CD8-positive, alpha-beta memory T cell (primary cell): ENCODE results near the gene STXBP3. TPM values are rescaled to one million over a fixed set of nuclear protein-coding genes. Genes with fewer than 3 reads are reported as not detected.

ENCODE experiments used
- CTCF ChIA-PET: fragments of 350-600 bp; sonication (Branson Sonifier 250); formaldehyde crosslinking; loops from one replicate; lab custom pipeline; 2021; ENCODE audit warnings: antibody characterized with exemption; lab: Charles Lee
- POLR2A ChIA-PET: fragments of 350-600 bp; sonication (Branson Sonifier 250); formaldehyde crosslinking; loops from one replicate; lab custom pipeline; 2021; ENCODE audit warnings: antibody characterized with exemption; lab: Charles Lee
- DNase-seq, 5 donors: peaks; one replicate each; pipeline versions ENCODE4 v3.0.0 to v3.0.0-alpha.2; 2020 to 2022; ENCODE audit warnings: mixed read lengths in 1 of 5
- H3K27ac ChIP-seq: one replicate; pipeline ENCODE4 v1.7.0; 2013; ENCODE audit warnings: low read depth, mild to moderate bottlenecking, low read length, moderate library complexity
- H3K27me3 ChIP-seq: 2 replicates; pipeline ENCODE4 v1.7.0; 2013; ENCODE audit warnings: low read length, mild to moderate bottlenecking; ENCODE audit not compliant: insufficient read depth, poor library complexity, severe bottlenecking
- H3K36me3 ChIP-seq: 2 replicates; pipeline ENCODE4 v1.7.0; 2013; ENCODE audit warnings: mild to moderate bottlenecking, low read length, moderate library complexity; ENCODE audit not compliant: insufficient read depth
- H3K4me1 ChIP-seq: 2 replicates; pipeline ENCODE4 v1.7.0; 2013; ENCODE audit warnings: mild to moderate bottlenecking, low read length, moderate library complexity; ENCODE audit not compliant: insufficient read depth
- H3K4me3 ChIP-seq: 2 replicates; pipeline ENCODE4 v1.7.0; 2013; ENCODE audit warnings: mild to moderate bottlenecking, low read length
- H3K9me3 ChIP-seq: 2 replicates; pipeline ENCODE4 v1.7.0; 2013; ENCODE audit warnings: mild to moderate bottlenecking, low read length
- H3K27ac Mint-ChIP-seq, 8 donors: one replicate each; pipeline ENCODE4 v1.8.0; 2020 to 2021; ENCODE audit warnings: mixed read lengths in 8 of 8, mild to moderate bottlenecking in 6 of 8, inconsistent platforms in 3 of 8, moderate library complexity in 3 of 8
- H3K27me3 Mint-ChIP-seq, 2 donors: one replicate each; pipeline ENCODE4 v1.8.0; 2020 to 2021; ENCODE audit warnings: mixed read lengths in 2 of 2, mild to moderate bottlenecking in 1 of 2, moderate library complexity in 1 of 2
- H3K36me3 Mint-ChIP-seq, 3 donors: one replicate each; pipeline ENCODE4 v1.8.0; 2020 to 2021; ENCODE audit warnings: mixed read lengths in 3 of 3, inconsistent platforms in 1 of 3, mild to moderate bottlenecking in 1 of 3
- H3K4me1 Mint-ChIP-seq, 3 donors: one replicate each; pipeline ENCODE4 v1.8.0; 2020 to 2021; ENCODE audit warnings: mixed read lengths in 3 of 3, inconsistent platforms in 1 of 3, mild to moderate bottlenecking in 1 of 3
- H3K4me3 Mint-ChIP-seq, 7 donors: one replicate each; pipeline ENCODE4 v1.8.0; 2020 to 2021; ENCODE audit warnings: mixed read lengths in 7 of 7, mild to moderate bottlenecking in 6 of 7, moderate library complexity in 4 of 7, inconsistent platforms in 2 of 7
- H3K9me3 Mint-ChIP-seq, 5 donors: one replicate each; pipeline ENCODE4 v1.8.0; 2020 to 2022; ENCODE audit warnings: mixed read lengths in 5 of 5, mild to moderate bottlenecking in 3 of 5, moderate library complexity in 2 of 5, inconsistent platforms in 1 of 5
- polyA plus RNA-seq: library from polyadenylated mRNA; unstranded; fragments of 300-500 nt; fragmentation: Illumina TruSeq; gene quantifications from one replicate; pipeline ENCODE4 v1.2.3, GENCODE V29; 2021
- total RNA-seq, 2 experiments: library from RNA; stranded (reverse); gene quantifications; one replicate each; pipeline ENCODE4 v1.2.3, GENCODE V29; 2021

Gene STXBP3
- total and polyA plus RNA-seq, 3 experiments from 2014 or later = 43.2 to 54.8 (median 43.3) TPM

GRCh38 chr1:108814343-108815125 lies 68.1 kb downstream of the STXBP3 start:
- no peak overlapping the region for H3K4me3 Mint-ChIP-seq
- H3K27ac ChIP-seq = no peak overlapping the region
- H3K4me1 Mint-ChIP-seq = no peaks in the 10 kb centered on the region
- H3K27me3 Mint-ChIP-seq = peaks cover 1 to 11% of the 10 kb centered on the region in 2 donors
- ChIA-PET POLR2A (no interaction called here), CTCF (no interaction called here)
- H3K4me1 ChIP-seq = no peaks in the 10 kb centered on the region
- no peak for DNase-seq
- peaks cover 0 to 18% (median 1%) of the 10 kb centered on the region in 3 donors for H3K36me3 Mint-ChIP-seq
- no peak overlapping the region for H3K27ac Mint-ChIP-seq
- H3K4me3 ChIP-seq = no peak overlapping the region
- no peaks in the 10 kb centered on the region for H3K27me3 ChIP-seq
- H3K9me3 ChIP-seq = no peaks in the 10 kb centered on the region
- H3K9me3 Mint-ChIP-seq = no peaks in the 10 kb centered on the region
- H3K36me3 ChIP-seq = no peaks in the 10 kb centered on the region

DNA sequence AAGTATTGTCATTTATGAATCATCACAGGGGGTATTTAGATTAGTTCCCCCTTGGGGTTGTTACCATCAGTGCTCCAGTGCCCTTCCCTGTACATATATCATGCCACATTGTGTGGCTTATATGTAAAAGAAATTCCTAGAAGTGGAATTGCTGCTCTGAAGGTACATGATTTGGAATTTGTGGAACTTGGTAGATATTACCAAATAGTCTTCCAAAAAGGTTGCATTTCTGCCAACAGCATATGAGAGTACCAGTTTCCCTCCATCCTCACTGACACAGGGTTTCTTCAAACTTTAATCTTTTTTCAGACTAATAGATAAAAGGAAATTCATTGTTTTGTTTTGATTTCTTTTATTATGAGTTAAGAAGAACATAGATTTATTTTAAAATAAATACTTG lies 69.1 kb downstream of the STXBP3 start:
- Histone ChIP-seq H3K27ac (no peak overlapping the region), H3K9me3 (no peaks in the 10 kb centered on the region), H3K27me3 (no peaks in the 10 kb centered on the region), H3K36me3 (no peaks in the 10 kb centered on the region), H3K4me3 (no peak overlapping the region), H3K4me1 (no peaks in the 10 kb centered on the region)
- CTCF ChIA-PET = no interaction called here
- POLR2A ChIA-PET = no interaction called here
- peaks cover 1 to 17% of the 10 kb centered on the region in 2 donors for H3K27me3 Mint-ChIP-seq
- H3K4me1 Mint-ChIP-seq = no peaks in the 10 kb centered on the region
- H3K9me3 Mint-ChIP-seq = no peaks in the 10 kb centered on the region
- no peak overlapping the region for H3K4me3 Mint-ChIP-seq
- no peak overlapping the region for H3K27ac Mint-ChIP-seq
- H3K36me3 Mint-ChIP-seq = peaks cover 0 to 7% (median 0%) of the 10 kb centered on the region in 3 donors
- DNase-seq = no peak

- DNase-seq = no peak
- Mint-ChIP-seq H3K27me3 (peaks cover 1 to 18% of the 10 kb centered on the region in 2 donors), H3K9me3 (no peaks in the 10 kb centered on the region), H3K27ac (no peak overlapping the region), H3K4me3 (no peak overlapping the region), H3K36me3 (peaks cover 0 to 7% (median 0%) of the 10 kb centered on the region in 3 donors), H3K4me1 (no peaks in the 10 kb centered on the region)
- Histone ChIP-seq H3K36me3 (no peaks in the 10 kb centered on the region), H3K27me3 (no peaks in the 10 kb centered on the region), H3K4me1 (no peaks in the 10 kb centered on the region), H3K27ac (no peak overlapping the region), H3K9me3 (no peaks in the 10 kb centered on the region), H3K4me3 (no peak overlapping the region)
- ChIA-PET POLR2A (no interaction called here), CTCF (interaction anchor here (2.0 kb wide), 1 partner anchor 12 kb away, joined by 7 read pairs; no protein-coding TSS in a partner anchor)
Observed at GRCh38 chr1:108816049-108816893, 69.8 kb downstream of the STXBP3 start.

DNA sequence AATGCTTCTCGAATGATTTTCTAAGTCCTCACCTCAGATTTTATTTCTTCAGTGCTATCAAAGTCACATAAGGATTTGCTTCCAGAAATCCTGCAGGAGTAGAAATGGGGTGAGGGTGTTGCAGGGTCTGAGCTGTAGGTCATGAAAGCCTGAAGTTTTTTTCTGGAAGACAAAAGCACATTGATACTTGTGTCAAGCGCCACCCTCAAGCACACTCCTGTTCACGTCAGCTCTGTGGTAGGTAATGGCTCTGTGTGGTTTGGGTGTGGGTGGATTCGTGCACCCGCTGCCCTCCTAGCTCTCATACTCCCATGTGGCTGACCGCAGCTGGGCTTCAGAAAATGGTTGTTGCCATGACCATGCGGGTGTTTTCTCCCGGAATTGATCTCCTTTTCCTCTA lies 70.5 kb downstream of the STXBP3 start:
- H3K4me3 Mint-ChIP-seq = no peak overlapping the region
- peaks cover 0 to under 1% (median 0%) of the 10 kb centered on the region in 3 donors for H3K36me3 Mint-ChIP-seq
- ChIA-PET CTCF (interaction anchor here (2.0 kb wide), 1 partner anchor 11 kb away, joined by 7 read pairs; no protein-coding TSS in a partner anchor), POLR2A (no interaction called here)
- H3K4me1 Mint-ChIP-seq = no peaks in the 10 kb centered on the region
- H3K27ac Mint-ChIP-seq = no peak overlapping the region
- Histone ChIP-seq H3K27ac (no peak overlapping the region), H3K27me3 (no peaks in the 10 kb centered on the region), H3K9me3 (no peaks in the 10 kb centered on the region), H3K4me1 (no peaks in the 10 kb centered on the region), H3K4me3 (no peak overlapping the region), H3K36me3 (no peaks in the 10 kb centered on the region)
- H3K9me3 Mint-ChIP-seq = no peaks in the 10 kb centered on the region
- H3K27me3 Mint-ChIP-seq = peaks cover 1 to 25% of the 10 kb centered on the region in 2 donors
- DNase-seq = no peak

DNA sequence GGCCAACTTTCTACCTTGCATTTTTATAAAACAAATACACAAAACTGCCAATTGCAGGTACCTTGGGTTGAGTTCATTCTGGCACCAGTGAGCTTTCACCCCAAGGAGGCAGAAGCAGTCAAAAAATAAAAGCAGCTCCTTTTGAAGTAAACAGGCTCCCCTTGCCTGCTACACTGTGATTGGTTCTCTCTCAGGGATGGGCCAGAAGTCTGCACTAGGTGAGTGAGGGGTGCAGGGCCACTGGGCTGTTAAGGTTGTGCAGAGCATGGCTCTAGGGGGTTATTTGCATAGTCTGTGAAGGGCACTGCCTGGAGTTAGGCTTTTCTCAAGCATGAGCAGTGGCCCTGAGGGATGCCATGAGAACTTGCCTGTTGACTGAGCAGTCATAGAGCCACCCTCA lies 71.3 kb downstream of the STXBP3 start:
- Histone ChIP-seq H3K4me1 (no peaks in the 10 kb centered on the region), H3K4me3 (no peak overlapping the region), H3K27ac (no peak overlapping the region), H3K27me3 (no peaks in the 10 kb centered on the region), H3K9me3 (no peaks in the 10 kb centered on the region), H3K36me3 (no peaks in the 10 kb centered on the region)
- no peaks in the 10 kb centered on the region for H3K36me3 Mint-ChIP-seq
- no peaks in the 10 kb centered on the region for H3K9me3 Mint-ChIP-seq
- peaks cover 1 to 27% of the 10 kb centered on the region in 2 donors for H3K27me3 Mint-ChIP-seq
- no peaks in the 10 kb centered on the region for H3K4me1 Mint-ChIP-seq
- H3K27ac Mint-ChIP-seq = no peak overlapping the region
- H3K4me3 Mint-ChIP-seq = no peak overlapping the region
- CTCF ChIA-PET = interaction anchor here (2.0 kb wide), 1 partner anchor 10 kb away, joined by 7 read pairs; no protein-coding TSS in a partner anchor
- POLR2A ChIA-PET = no interaction called here
- no peak for DNase-seq

- CTCF ChIA-PET = interaction anchor here (2.2 kb wide), 1 partner anchor 9 kb away, joined by 13 read pairs; no protein-coding TSS in a partner anchor
- Histone ChIP-seq H3K9me3 (no peaks in the 10 kb centered on the region), H3K4me3 (no peak overlapping the region), H3K4me1 (no peaks in the 10 kb centered on the region), H3K27ac (no peak overlapping the region), H3K27me3 (no peaks in the 10 kb centered on the region), H3K36me3 (no peaks in the 10 kb centered on the region)
- no peak for DNase-seq
- peaks cover 2 to 27% of the 10 kb centered on the region in 2 donors for H3K27me3 Mint-ChIP-seq
- H3K36me3 Mint-ChIP-seq = no peaks in the 10 kb centered on the region
- peak overlapping the region in 1 of 8 donors; percentile 74 for H3K27ac Mint-ChIP-seq
- POLR2A ChIA-PET = no interaction called here
- no peaks in the 10 kb centered on the region for H3K9me3 Mint-ChIP-seq
- no peaks in the 10 kb centered on the region for H3K4me1 Mint-ChIP-seq
- no peak overlapping the region for H3K4me3 Mint-ChIP-seq
Observed at GRCh38 chr1:108819878-108820277, 73.4 kb downstream of the STXBP3 start.

- H3K27me3 ChIP-seq = no peaks in the 10 kb centered on the region
- CTCF ChIA-PET = no interaction called here
Observed at GRCh38 chr1:108823632-108824031, 77.2 kb downstream of the STXBP3 start.

DNA sequence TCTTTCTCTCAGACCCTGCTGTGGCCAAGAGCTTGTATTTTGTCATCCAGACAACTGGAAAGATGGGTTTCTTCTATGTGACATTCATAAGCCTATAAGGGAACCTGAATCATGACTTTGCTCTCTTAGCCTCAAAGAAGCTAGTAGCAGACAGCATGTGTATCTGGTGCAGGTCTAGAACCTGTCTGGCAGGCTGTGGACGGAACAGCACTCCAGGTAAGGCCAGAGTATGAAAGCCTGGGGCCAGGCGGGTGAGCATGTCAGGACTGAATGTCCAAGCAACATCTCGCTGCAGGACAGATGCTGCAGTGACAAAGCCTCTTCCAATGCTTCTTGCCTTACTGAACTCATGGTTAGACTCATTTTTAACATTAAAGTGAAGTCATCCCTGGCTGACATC lies 77.6 kb downstream of the STXBP3 start:
- H3K27me3 ChIP-seq = no peaks in the 10 kb centered on the region
- H3K27ac Mint-ChIP-seq = no peak overlapping the region
- H3K36me3 ChIP-seq = no peaks in the 10 kb centered on the region
- H3K9me3 Mint-ChIP-seq = no peaks in the 10 kb centered on the region
- H3K36me3 Mint-ChIP-seq = no peaks in the 10 kb centered on the region
- DNase-seq = no peak
- no peak overlapping the region for H3K27ac ChIP-seq
- H3K4me3 ChIP-seq = no peak overlapping the region
- no peaks in the 10 kb centered on the region for H3K4me1 Mint-ChIP-seq
- ChIA-PET CTCF (no interaction called here), POLR2A (no interaction called here)
- peaks cover 1 to 18% of the 10 kb centered on the region in 2 donors for H3K27me3 Mint-ChIP-seq
- H3K4me3 Mint-ChIP-seq = no peak overlapping the region
- no peaks in the 10 kb centered on the region for H3K9me3 ChIP-seq
- no peaks in the 10 kb centered on the region for H3K4me1 ChIP-seq

More at GRCh38 chr1:108823632-108824031, 77.2 kb downstream of the STXBP3 start:
- H3K27ac ChIP-seq = no peak overlapping the region
- H3K36me3 ChIP-seq = no peaks in the 10 kb centered on the region
- H3K9me3 Mint-ChIP-seq = no peaks in the 10 kb centered on the region
- no peaks in the 10 kb centered on the region for H3K36me3 Mint-ChIP-seq
- no peaks in the 10 kb centered on the region for H3K4me1 ChIP-seq
- POLR2A ChIA-PET = no interaction called here
- H3K27me3 Mint-ChIP-seq = peaks cover 1 to 21% of the 10 kb centered on the region in 2 donors
- H3K9me3 ChIP-seq = no peaks in the 10 kb centered on the region
- no peak overlapping the region for H3K4me3 Mint-ChIP-seq
- no peak overlapping the region for H3K27ac Mint-ChIP-seq
- no peak for DNase-seq
- no peaks in the 10 kb centered on the region for H3K4me1 Mint-ChIP-seq
- H3K4me3 ChIP-seq = no peak overlapping the region
